ENCODE measurements around the gene UNC79.

Gene UNC79

GRCh38 chr14:93549595-93549994, 118.9 kb downstream of the UNC79 start:
- DNase-seq, result no peak

- DNase-seq, result no peak
Measured at GRCh38 chr14:93564918-93565317, 134.2 kb downstream of the UNC79 start.

- DNase-seq, result no peak
Measured at GRCh38 chr14:93566065-93566693, 135.4 kb downstream of the UNC79 start.

- no peak for DNase-seq
Measured at GRCh38 chr14:93571275-93571674, 140.5 kb downstream of the UNC79 start.

GRCh38 chr14:93579178-93579577, 148.4 kb downstream of the UNC79 start:
- DNase-seq, result no peak

- DNase-seq, result no peak
Measured at GRCh38 chr14:93582516-93582915, 151.8 kb downstream of the UNC79 start.

GRCh38 chr14:93587330-93587729, 156.6 kb downstream of the UNC79 start:
- no peak for DNase-seq

- no peak for DNase-seq
Measured at GRCh38 chr14:93591506-93591905, 160.8 kb downstream of the UNC79 start.

- no peak for DNase-seq
Measured at GRCh38 chr14:93592786-93593185, 162.0 kb downstream of the UNC79 start.

GRCh38 chr14:93606091-93606490, 175.4 kb downstream of the UNC79 start:
- DNase-seq, result no peak

- peak; percentile 61 for DNase-seq
Measured at GRCh38 chr14:93619176-93619793, 188.5 kb downstream of the UNC79 start.

- no peak for DNase-seq
Measured at GRCh38 chr14:93628048-93628447, 197.3 kb downstream of the UNC79 start.

GRCh38 chr14:93629643-93630042, 198.9 kb downstream of the UNC79 start:
- no peak for DNase-seq

- DNase-seq, result no peak
Measured at GRCh38 chr14:93638790-93639189, 208.1 kb downstream of the UNC79 start.

- no peak for DNase-seq
Measured at GRCh38 chr14:93643127-93643526, 212.4 kb downstream of the UNC79 start.

GRCh38 chr14:93643676-93644075, 212.9 kb downstream of the UNC79 start:
- no peak for DNase-seq

GRCh38 chr14:93645200-93645599, 214.5 kb downstream of the UNC79 start:
- no peak for DNase-seq

- DNase-seq, result no peak
Measured at GRCh38 chr14:93648440-93649168, 217.9 kb downstream of the UNC79 start.

GRCh38 chr14:93654599-93654998, 223.9 kb downstream of the UNC79 start:
- DNase-seq, result no peak

GRCh38 chr14:93655078-93655750, 224.5 kb downstream of the UNC79 start:
- DNase-seq, result peak; percentile 69

GRCh38 chr14:93657875-93658274, 227.1 kb downstream of the UNC79 start:
- no peak for DNase-seq

GRCh38 chr14:93663317-93663716, 232.6 kb downstream of the UNC79 start:
- DNase-seq, result no peak

GRCh38 chr14:93665169-93665568, 234.4 kb downstream of the UNC79 start:
- DNase-seq, result no peak

- no peak for DNase-seq
Measured at GRCh38 chr14:93669632-93670031, 238.9 kb downstream of the UNC79 start.

Data from NCI-H2107 (cell line).